WTC11 (cell line): ENCODE data around the gene PEAK3.

Experiments used
- ATF2 ChIP-seq: sonication (generic); formaldehyde crosslinking; IDR thresholded peaks from 2 replicates; pipeline ENCODE4 v1.8.1; 2022; ENCODE audit warnings: low read depth, missing genetic modification reagents, borderline replicate concordance
- CTCF ChIP-seq: fragments of 200-600 bp; IDR thresholded peaks from 2 replicates; pipeline ENCODE4 v1.8.0; 2022; ENCODE audit warnings: antibody characterized with exemption
- IRF2 ChIP-seq: sonication (generic); formaldehyde crosslinking; IDR thresholded peaks from 2 replicates; pipeline ENCODE4 v1.8.0; 2022; ENCODE audit warnings: low read depth, missing genetic modification reagents, borderline replicate concordance

- TF ChIP-seq IRF2 (no peak), ATF2 (no peak), CTCF (no peak)
Observed at GRCh38 chr19:2315121-2315817, 33.3 kb upstream of the PEAK3 start.
